Endothelial cell of umbilical vein (primary cell): ENCODE measurements around the gene CAPN15.

Experiments
- CTCF ChIP-seq, 2 donors: IDR thresholded peaks; 1 replicate in 1 of 2; 2 replicates in 1 of 2; pipeline ENCODE4 v1.5.1; 2011; ENCODE audit warnings: low read length in 2 of 2, mild to moderate bottlenecking in 2 of 2, moderate library complexity in 2 of 2, control low read depth in 1 of 2, inconsistent platforms in 1 of 2, low read depth in 1 of 2; ENCODE audit not compliant: insufficient read depth in 1 of 2; ENCODE audit errors: extremely low read depth in 1 of 2
- EZH2 ChIP-seq: IDR thresholded peaks from 2 replicates; pipeline ENCODE4 v1.6.1; 2012; ENCODE audit warnings: borderline replicate concordance, low read depth, mild to moderate bottlenecking, moderate library complexity, low read length, inconsistent platforms; ENCODE audit not compliant: severe bottlenecking
- FOS ChIP-seq: IDR thresholded peaks from 2 replicates; pipeline ENCODE4 v1.6.1; 2011; ENCODE audit warnings: mild to moderate bottlenecking, low read length, moderate library complexity, borderline replicate concordance; ENCODE audit not compliant: insufficient read depth
- JUN ChIP-seq: IDR thresholded peaks from 2 replicates; pipeline ENCODE4 v1.6.1; 2011; ENCODE audit warnings: borderline replicate concordance, low read depth; ENCODE audit not compliant: insufficient read length, insufficient read depth

DNA sequence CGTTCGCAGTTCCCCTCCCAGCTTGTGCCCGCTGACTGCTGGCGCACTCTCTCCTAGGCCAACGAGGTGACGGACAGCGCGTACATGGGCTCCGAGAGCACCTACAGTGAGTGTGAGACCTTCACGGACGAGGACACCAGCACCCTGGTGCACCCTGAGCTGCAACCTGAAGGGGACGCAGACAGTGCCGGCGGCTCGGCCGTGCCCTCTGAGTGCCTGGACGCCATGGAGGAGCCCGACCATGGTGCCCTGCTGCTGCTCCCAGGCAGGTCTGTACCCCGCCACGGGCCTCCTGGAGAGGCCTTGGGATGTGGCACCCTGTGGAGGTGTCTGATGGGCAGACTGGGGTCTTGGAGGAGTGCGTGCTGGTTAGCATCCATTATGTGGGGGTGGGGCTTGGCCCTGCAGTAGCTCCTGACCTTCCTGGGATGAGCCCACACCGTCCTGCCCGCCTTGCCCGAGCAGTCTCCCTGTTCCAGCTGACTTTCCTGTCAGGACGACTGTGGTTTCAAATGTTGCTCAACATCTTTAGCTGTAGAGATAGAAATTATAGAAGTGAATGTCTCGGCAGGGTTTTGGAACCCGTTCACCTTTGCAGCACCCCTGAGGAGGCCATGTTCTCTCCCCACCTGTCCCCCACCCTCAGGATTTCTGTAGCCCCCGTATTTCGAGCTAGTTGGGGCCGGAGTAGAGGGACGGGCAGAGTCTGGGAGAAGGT is 44.9 kb upstream of the CAPN15 start:
- TF ChIP-seq JUN (no peak), CTCF (IDR thresholded peaks at IDR 0.05; ENCODE audit: extremely low read depth in 1 of 2, insufficient read depth in 1 of 2, low read depth in 1 of 2, low read length in 2 of 2) (no peak), FOS (no peak), EZH2 (no peak)
